Heart left ventricle (tissue), 13 donors: ENCODE data around the gene RAB11FIP5.
"Not testable (repeated sequence)": the region's sequence is repeated elsewhere in the genome, so short reads cannot be mapped to it uniquely, and the experiment has no call there.

Source experiments
- CTCF ChIP-seq, 12 donors: fragments of 200-600 bp; sonication (generic) in 4 of 12; IDR thresholded peaks; one replicate each; pipeline versions ENCODE4 v1.5.0 to v1.8.0; 2018 to 2022; ENCODE audit warnings: antibody characterized with exemption in 12 of 12, mild to moderate bottlenecking in 5 of 12
- POLR2A ChIP-seq, 2 donors: fragments of 450-650 bp; IDR thresholded peaks; one replicate each; pipeline ENCODE4 v1.6.1; 2017; ENCODE audit warnings: antibody characterized with exemption in 2 of 2, mild to moderate bottlenecking in 2 of 2, moderate library complexity in 2 of 2
- donor health status: ischemic (EF 13 %, LVEDD 7.1; RV severe dilation, severe dysfunction).
- donor health status: DM: no; HTN: yes; CAD: no.
- donor health status: DM: no; HTN: no; CAD: no.
- donor health status: ischemic (EF 25% LVEDD 6.9; RV normal size, moderate dysfunction).
- donor health status: ischemic (EF 25% LVEDD 5.7; RV mildly dilated, moderate dysfunction).
- donor health status: ischemic (EF 35%, LVEDD 5.7; RV mildly dilated, moderate dysfunction).
- donor health status: nonischemic (EF 11% LVEDD 7.7; RV severe dilation, severe dysfunction).
- donor health status: DM: yes; HTN: yes; CAD: no.
- donor health status: PGD.
- donor health status: ischemic (EF 29% LVEDD 5.4; RV normal size, mild dysfunction).
- donor health status: nonischemic (EF 23%, LVEDD 6.1; RV moderate dilation, normal function).

- TF ChIP-seq CTCF, POLR2A (IDR thresholded peaks at IDR 0.05): not testable (repeated sequence)
These were observed 7.0 kb upstream of the RAB11FIP5 start for GRCh38 chr2:73119611-73120239.
